ENCODE results near the gene SIX4.
"Not testable (repeated sequence)": the region's sequence is repeated elsewhere in the genome, so short reads cannot be mapped to it uniquely, and the experiment has no call there.

Gene SIX4

GRCh38 chr14:60734465-60735242 is 10.5 kb upstream of the SIX4 start, which contains the start of gene MNAT1:
Gene MNAT1, plus strand, starts transcription at chr14:60734761. Its CDS starts 102 bp downstream, at chr14:60734863.
- no peak for TF ChIP-seq CTCF (IDR thresholded peaks at IDR 0.05; ENCODE audit: insufficient read depth, missing control alignments)
- DNase-seq (ENCODE audit: insufficient read length, low spot score) = peak; percentile 19
- no peak for FAIRE-seq

GRCh38 chr14:60732840-60733483 is 8.8 kb upstream of the SIX4 start:
- FAIRE-seq = no peak
- TF ChIP-seq CTCF (IDR thresholded peaks at IDR 0.05; ENCODE audit: insufficient read depth, missing control alignments) = no peak
- DNase-seq (ENCODE audit: insufficient read length, low spot score) = no peak

- DNase-seq (ENCODE audit: insufficient read length, low spot score); FAIRE-seq: not testable (repeated sequence)
Observed at GRCh38 chr14:60731291-60731690, 7.1 kb upstream of the SIX4 start.

- TF ChIP-seq CTCF (IDR thresholded peaks at IDR 0.05; ENCODE audit: insufficient read depth, missing control alignments) = no peak
- FAIRE-seq (no peak), DNase-seq (ENCODE audit: insufficient read length, low spot score) (no peak)
Observed at GRCh38 chr14:60723116-60723906, 840 bp downstream of the SIX4 start.

GRCh38 chr14:60722357-60723115 is 1.6 kb downstream of the SIX4 start:
- no peak for FAIRE-seq
- no peak for DNase-seq (ENCODE audit: insufficient read length, low spot score)
- TF ChIP-seq CTCF (IDR thresholded peaks at IDR 0.05; ENCODE audit: insufficient read depth, missing control alignments) = no peak

- TF ChIP-seq CTCF (IDR thresholded peaks at IDR 0.05; ENCODE audit: insufficient read depth, missing control alignments) = no peak
- DNase-seq (ENCODE audit: insufficient read length, low spot score) (no peak), FAIRE-seq (no peak)
Observed at GRCh38 chr14:60722107-60722356, 2.1 kb downstream of the SIX4 start.
